ENCODE data around the gene CDK17. TPM values are rescaled to one million over a fixed set of nuclear protein-coding genes. Genes with fewer than 3 reads are reported as not detected.

Gene CDK17
- total RNA-seq, result 10 to 100 TPM; 41.5 to 42.5 TPM

GRCh38 chr12:96399919-96400630, at the start of gene CDK17:
Gene CDK17 (minus strand): TSS chr12:96400439. CDS start chr12:96334836, 65,603 bp downstream.
- H3K4me1 Mint-ChIP-seq, result peaks cover 48% of the 10 kb centered on the region
- CTCF ChIA-PET, result interaction anchor here (0.7 to 7.7 kb wide), 43 partner anchors 9 to 508 kb away, joined by 3 to 111 read pairs (median 5); partner anchors contain the start of gene CFAP54
- no peaks in the 10 kb centered on the region for H3K9me3 Mint-ChIP-seq
- no peaks in the 10 kb centered on the region for H3K27me3 Mint-ChIP-seq
- H3K27ac Mint-ChIP-seq, result peak within 1 kb of the TSS; percentile 94
- peak; percentile 90 for DNase-seq
- POLR2A ChIA-PET, result interaction anchor here (0.5 to 5.2 kb wide), 59 partner anchors 11 to 507 kb away, joined by 3 to 79 read pairs (median 5); partner anchors contain the start of genes AMDHD1, CCDC38, CFAP54 and LTA4H
- peak within 1 kb of the TSS; percentile 94 for H3K4me3 Mint-ChIP-seq
- peaks cover 11% of the 10 kb centered on the region for H3K36me3 Mint-ChIP-seq (ENCODE audit: low read depth)

GRCh38 chr12:96448300-96448699, 48.1 kb upstream of the CDK17 start:
- no peak overlapping the region for H3K4me3 Mint-ChIP-seq
- H3K9me3 Mint-ChIP-seq, result peaks cover 5% of the 10 kb centered on the region
- no peak overlapping the region for H3K27ac Mint-ChIP-seq
- H3K4me1 Mint-ChIP-seq, result peaks cover 42% of the 10 kb centered on the region
- CTCF ChIA-PET, result interaction anchor here (0.6 to 5.5 kb wide), 5 partner anchors 9 to 406 kb away, joined by 5 to 65 read pairs (median 5); partner anchors contain the start of genes CDK17 and CFAP54
- no peak for DNase-seq
- H3K27me3 Mint-ChIP-seq, result peaks cover 5% of the 10 kb centered on the region
- POLR2A ChIA-PET, result interaction anchor here (1.1 to 2.3 kb wide), 3 partner anchors 22 to 49 kb away, joined by 3 to 12 read pairs (median 4); partner anchors contain the start of gene CDK17
- H3K36me3 Mint-ChIP-seq (ENCODE audit: low read depth), result peaks cover 6% of the 10 kb centered on the region

GRCh38 chr12:96447256-96447655, 47.0 kb upstream of the CDK17 start:
- POLR2A ChIA-PET, result interaction anchor here (1.1 to 3.6 kb wide), 2 partner anchors 21 to 46 kb away, joined by 3 to 79 read pairs; partner anchors contain the start of gene CDK17

GRCh38 chr12:96445691-96446583, 45.7 kb upstream of the CDK17 start:
- H3K9me3 Mint-ChIP-seq, result peaks cover 5% of the 10 kb centered on the region

More at GRCh38 chr12:96447256-96447655, 47.0 kb upstream of the CDK17 start:
- Mint-ChIP-seq H3K9me3 (no peaks in the 10 kb centered on the region), H3K36me3 (ENCODE audit: low read depth) (peaks cover 6% of the 10 kb centered on the region), H3K27ac (peak overlapping the region; percentile 95), H3K4me1 (peaks cover 47% of the 10 kb centered on the region), H3K4me3 (no peak overlapping the region), H3K27me3 (peaks cover 5% of the 10 kb centered on the region)
- DNase-seq, result no peak
- CTCF ChIA-PET, result interaction anchor here (0.6 to 5.5 kb wide), 9 partner anchors 10 to 366 kb away, joined by 3 to 65 read pairs (median 5); partner anchors contain the start of genes CDK17 and CFAP54

GRCh38 chr12:96444399-96444798, 44.2 kb upstream of the CDK17 start:
- H3K4me3 Mint-ChIP-seq, result no peak overlapping the region
- H3K27me3 Mint-ChIP-seq, result no peaks in the 10 kb centered on the region
- POLR2A ChIA-PET, result interaction anchor here (2.3 to 3.6 kb wide), 2 partner anchors 8 to 44 kb away, joined by 13 to 79 read pairs; partner anchors contain the start of gene CDK17
- H3K27ac Mint-ChIP-seq, result peak overlapping the region; percentile 47
- peaks cover 47% of the 10 kb centered on the region for H3K4me1 Mint-ChIP-seq
- DNase-seq, result no peak
- H3K36me3 Mint-ChIP-seq (ENCODE audit: low read depth), result peaks cover 13% of the 10 kb centered on the region
- CTCF ChIA-PET, result interaction anchor here (5.5 kb wide), 1 partner anchor 44 kb away, joined by 65 read pairs; the partner anchor contains the start of gene CDK17
- peaks cover 9% of the 10 kb centered on the region for H3K9me3 Mint-ChIP-seq

More at GRCh38 chr12:96445691-96446583, 45.7 kb upstream of the CDK17 start:
- ChIA-PET POLR2A (interaction anchor here (0.9 to 3.6 kb wide), 23 partner anchors 9 to 971 kb away, joined by 3 to 79 read pairs (median 4); partner anchors contain the start of genes CDK17 and CFAP54), CTCF (interaction anchor here (0.6 to 5.5 kb wide), 19 partner anchors 9 to 234 kb away, joined by 3 to 65 read pairs (median 5); partner anchors contain the start of genes CDK17 and CFAP54)
- Mint-ChIP-seq H3K36me3 (ENCODE audit: low read depth) (peaks cover 11% of the 10 kb centered on the region), H3K27ac (peak overlapping the region; percentile 95), H3K4me1 (peaks cover 52% of the 10 kb centered on the region), H3K4me3 (peak overlapping the region; percentile 49), H3K27me3 (peaks cover 3% of the 10 kb centered on the region)
- DNase-seq, result peak; percentile 75

- DNase-seq, result no peak
- Mint-ChIP-seq H3K36me3 (ENCODE audit: low read depth) (peaks cover 13% of the 10 kb centered on the region), H3K27ac (no peak overlapping the region), H3K4me1 (peaks cover 51% of the 10 kb centered on the region), H3K27me3 (no peaks in the 10 kb centered on the region), H3K9me3 (peaks cover 9% of the 10 kb centered on the region), H3K4me3 (no peak overlapping the region)
- ChIA-PET POLR2A (no interaction called here), CTCF (no interaction called here)
These were observed 42.7 kb upstream of the CDK17 start for GRCh38 chr12:96442906-96443305.

GRCh38 chr12:96441816-96442215, 41.6 kb upstream of the CDK17 start:
- peaks cover 13% of the 10 kb centered on the region for H3K36me3 Mint-ChIP-seq (ENCODE audit: low read depth)
- H3K9me3 Mint-ChIP-seq, result peaks cover 9% of the 10 kb centered on the region
- ChIA-PET CTCF (no interaction called here), POLR2A (no interaction called here)
- H3K27me3 Mint-ChIP-seq, result no peaks in the 10 kb centered on the region
- peaks cover 50% of the 10 kb centered on the region for H3K4me1 Mint-ChIP-seq
- H3K27ac Mint-ChIP-seq, result peak overlapping the region; percentile 16
- DNase-seq, result no peak
- H3K4me3 Mint-ChIP-seq, result no peak overlapping the region

GRCh38 chr12:96438330-96438729, 38.1 kb upstream of the CDK17 start:
- no peak for DNase-seq
- H3K4me1 Mint-ChIP-seq, result peaks cover 41% of the 10 kb centered on the region

GRCh38 chr12:96437171-96437445, 36.9 kb upstream of the CDK17 start:
- Mint-ChIP-seq H3K4me3 (no peak overlapping the region), H3K36me3 (ENCODE audit: low read depth) (peaks cover 16% of the 10 kb centered on the region), H3K27ac (no peak overlapping the region), H3K4me1 (peaks cover 39% of the 10 kb centered on the region), H3K9me3 (peaks cover 9% of the 10 kb centered on the region), H3K27me3 (no peaks in the 10 kb centered on the region)
- ChIA-PET POLR2A (interaction anchor here (1.1 to 2.7 kb wide), 2 partner anchors 8 to 48 kb away, joined by 3 to 13 read pairs; no protein-coding TSS in a partner anchor), CTCF (interaction anchor here (1.1 to 4.5 kb wide), 2 partner anchors 8 to 36 kb away, joined by 5 to 20 read pairs; partner anchors contain the start of gene CDK17)
- DNase-seq, result no peak

More at GRCh38 chr12:96438330-96438729, 38.1 kb upstream of the CDK17 start:
- CTCF ChIA-PET, result interaction anchor here (1.3 to 4.5 kb wide), 2 partner anchors 38 to 52 kb away, joined by 5 to 20 read pairs; partner anchors contain the start of gene CDK17
- Mint-ChIP-seq H3K27me3 (no peaks in the 10 kb centered on the region), H3K27ac (no peak overlapping the region), H3K36me3 (ENCODE audit: low read depth) (peaks cover 16% of the 10 kb centered on the region), H3K4me3 (no peak overlapping the region), H3K9me3 (peaks cover 9% of the 10 kb centered on the region)
- POLR2A ChIA-PET, result interaction anchor here (0.6 to 1.2 kb wide), 3 partner anchors 16 to 39 kb away, joined by 3 to 5 read pairs (median 3); partner anchors contain the start of gene CDK17

GRCh38 chr12:96436366-96437170, 36.3 kb upstream of the CDK17 start:
- no peak for DNase-seq
- no peak overlapping the region for H3K27ac Mint-ChIP-seq
- no peak overlapping the region for H3K4me3 Mint-ChIP-seq
- POLR2A ChIA-PET, result interaction anchor here (1.1 to 2.7 kb wide), 3 partner anchors 9 to 49 kb away, joined by 3 to 13 read pairs (median 3); no protein-coding TSS in a partner anchor
- H3K9me3 Mint-ChIP-seq, result peaks cover 4% of the 10 kb centered on the region
- CTCF ChIA-PET, result interaction anchor here (0.8 to 4.5 kb wide), 3 partner anchors 9 to 52 kb away, joined by 3 to 20 read pairs (median 5); partner anchors contain the start of gene CDK17
- no peaks in the 10 kb centered on the region for H3K27me3 Mint-ChIP-seq
- peaks cover 34% of the 10 kb centered on the region for H3K4me1 Mint-ChIP-seq
- H3K36me3 Mint-ChIP-seq (ENCODE audit: low read depth), result peaks cover 11% of the 10 kb centered on the region

GRCh38 chr12:96434107-96434506, 33.9 kb upstream of the CDK17 start:
- ChIA-PET CTCF (interaction anchor here (1.3 to 1.5 kb wide), 2 partner anchors 12 to 33 kb away, joined by 4 to 5 read pairs; partner anchors contain the start of gene CDK17), POLR2A (interaction anchor here (0.9 to 2.9 kb wide), 5 partner anchors 8 to 51 kb away, joined by 3 to 26 read pairs (median 8); partner anchors contain the start of gene CDK17)
- peak overlapping the region; percentile 5 for H3K4me3 Mint-ChIP-seq
- peaks cover 34% of the 10 kb centered on the region for H3K4me1 Mint-ChIP-seq
- H3K27ac Mint-ChIP-seq, result peak overlapping the region; percentile 69
- H3K27me3 Mint-ChIP-seq, result no peaks in the 10 kb centered on the region
- peak; percentile 85 for DNase-seq
- H3K36me3 Mint-ChIP-seq (ENCODE audit: low read depth), result peaks cover 3% of the 10 kb centered on the region
- no peaks in the 10 kb centered on the region for H3K9me3 Mint-ChIP-seq

Data from activated CD4-positive, alpha-beta memory T cell treated with anti-CD3 and anti-CD28 coated beads, Interleukin-2, amount 10 ng/mL, durations not matched to agents 7 days and 5 days (primary cell).